Activated CD4-positive, CD25-positive, alpha-beta regulatory T cell treated with anti-CD3 and anti-CD28 coated beads, Interleukin-2, amount 50 U/mL, for 16 hours (primary cell): ENCODE measurements around the gene SORCS3.

Experiments used
- DNase-seq: peaks from one replicate; pipeline ENCODE4 v3.0.0-alpha.2; 2020; ENCODE audit warnings: low read depth, low spot score

The SORCS3 gene

DNA sequence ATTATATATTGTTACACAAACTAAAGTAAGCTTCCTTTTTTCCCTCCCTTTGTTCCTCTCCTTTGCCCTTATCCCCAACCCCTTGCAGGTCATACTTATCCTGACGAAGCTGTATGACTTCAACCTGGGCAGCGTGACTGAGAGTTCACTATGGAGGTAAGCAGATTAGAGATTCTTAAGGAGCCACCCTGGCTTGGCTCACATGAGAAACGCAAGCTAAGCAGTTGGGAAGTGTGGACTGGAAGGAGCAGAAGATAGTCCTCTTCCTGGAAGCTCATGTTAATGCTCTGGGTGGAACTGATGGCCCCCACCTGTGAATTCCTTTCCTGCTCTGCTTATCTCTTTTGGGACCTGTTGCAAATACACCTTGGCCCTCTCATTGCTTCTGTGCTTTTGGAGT is 201.6 kb downstream of the SORCS3 start:
- no peak for DNase-seq

- no peak for DNase-seq
Observed at GRCh38 chr10:104844073-104844472, 203.0 kb downstream of the SORCS3 start.

DNA sequence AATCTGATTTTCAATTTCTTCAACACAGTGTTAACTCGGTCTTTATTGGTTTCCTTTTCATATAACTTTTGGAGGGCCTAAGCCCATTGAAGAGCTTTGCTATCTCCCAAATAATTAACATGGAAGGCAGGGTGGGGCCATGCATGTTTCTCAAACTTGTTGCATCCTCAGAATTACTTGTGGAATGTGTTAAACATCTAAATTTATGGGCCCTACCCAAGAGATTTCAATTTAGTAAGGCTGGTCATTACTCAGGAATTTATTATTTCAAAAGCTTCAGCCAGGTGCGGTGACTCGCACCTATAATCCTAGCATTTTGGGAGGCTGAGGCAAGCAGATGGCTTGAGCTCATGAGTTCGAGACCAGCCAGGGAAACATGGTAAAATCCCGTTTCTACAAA is 208.9 kb downstream of the SORCS3 start:
- DNase-seq, result no peak

GRCh38 chr10:104867966-104868598 is 227.0 kb downstream of the SORCS3 start:
- no peak for DNase-seq

DNA sequence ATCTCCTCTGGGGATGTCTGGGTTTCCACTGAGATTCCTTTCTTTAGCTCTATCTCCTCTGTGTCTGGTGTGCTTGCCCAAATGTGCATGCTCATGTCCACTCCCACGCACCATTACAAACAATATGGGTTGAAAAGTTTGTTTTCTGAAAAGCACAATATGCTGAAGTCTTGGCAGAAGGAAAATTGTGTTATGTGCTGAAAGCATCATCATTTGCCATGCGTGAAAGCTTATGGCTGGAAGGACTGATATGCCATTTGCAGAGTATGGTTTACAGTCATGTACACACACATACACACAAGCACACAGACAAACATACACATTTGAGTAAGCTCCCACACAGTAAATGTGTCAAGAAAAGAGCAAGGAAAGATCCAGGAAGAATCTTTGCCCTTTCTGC is 231.6 kb downstream of the SORCS3 start:
- no peak for DNase-seq

DNA sequence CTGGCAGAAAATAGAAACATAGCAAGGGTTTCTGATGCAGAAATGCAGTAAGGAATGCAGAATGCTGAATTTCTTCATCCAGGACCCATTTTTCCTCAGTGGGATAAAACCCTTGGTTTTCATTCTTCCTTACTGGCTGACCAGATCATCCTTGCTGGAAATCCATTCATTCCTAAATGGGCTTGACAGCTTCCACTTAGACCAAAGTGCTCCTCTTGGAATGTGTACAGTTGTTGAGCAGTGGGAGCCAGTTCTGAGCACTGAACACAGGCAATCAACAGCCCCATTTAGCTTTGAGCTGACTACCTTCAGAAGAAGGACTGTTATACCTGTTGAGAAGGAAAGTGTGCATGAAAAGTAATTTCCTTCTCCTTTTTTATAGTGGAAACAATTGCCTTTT is 232.1 kb downstream of the SORCS3 start:
- DNase-seq, result no peak

- no peak for DNase-seq
Observed at GRCh38 chr10:104875561-104875960, 234.5 kb downstream of the SORCS3 start.

- DNase-seq, result no peak
Observed at GRCh38 chr10:104880624-104881398, 239.7 kb downstream of the SORCS3 start.

DNA sequence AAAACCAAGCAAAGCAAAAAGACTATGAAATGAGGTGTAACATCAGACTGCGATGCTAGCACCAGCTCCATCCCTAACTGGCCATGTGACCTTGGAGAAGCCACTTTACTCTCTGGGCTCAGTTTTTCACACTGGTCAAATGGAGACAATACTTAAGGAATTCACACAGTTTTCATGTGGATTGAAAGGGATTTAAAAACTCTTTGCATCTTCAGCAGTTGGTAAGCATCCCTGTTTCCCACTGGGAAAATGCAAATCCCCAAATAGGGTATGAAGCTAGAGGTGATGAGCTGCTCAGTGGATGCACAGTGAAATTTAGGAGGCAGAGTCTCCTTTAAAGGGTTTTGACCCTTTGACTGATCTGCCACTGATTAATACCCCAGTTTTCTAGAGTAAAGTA is 240.7 kb downstream of the SORCS3 start:
- no peak for DNase-seq

DNA sequence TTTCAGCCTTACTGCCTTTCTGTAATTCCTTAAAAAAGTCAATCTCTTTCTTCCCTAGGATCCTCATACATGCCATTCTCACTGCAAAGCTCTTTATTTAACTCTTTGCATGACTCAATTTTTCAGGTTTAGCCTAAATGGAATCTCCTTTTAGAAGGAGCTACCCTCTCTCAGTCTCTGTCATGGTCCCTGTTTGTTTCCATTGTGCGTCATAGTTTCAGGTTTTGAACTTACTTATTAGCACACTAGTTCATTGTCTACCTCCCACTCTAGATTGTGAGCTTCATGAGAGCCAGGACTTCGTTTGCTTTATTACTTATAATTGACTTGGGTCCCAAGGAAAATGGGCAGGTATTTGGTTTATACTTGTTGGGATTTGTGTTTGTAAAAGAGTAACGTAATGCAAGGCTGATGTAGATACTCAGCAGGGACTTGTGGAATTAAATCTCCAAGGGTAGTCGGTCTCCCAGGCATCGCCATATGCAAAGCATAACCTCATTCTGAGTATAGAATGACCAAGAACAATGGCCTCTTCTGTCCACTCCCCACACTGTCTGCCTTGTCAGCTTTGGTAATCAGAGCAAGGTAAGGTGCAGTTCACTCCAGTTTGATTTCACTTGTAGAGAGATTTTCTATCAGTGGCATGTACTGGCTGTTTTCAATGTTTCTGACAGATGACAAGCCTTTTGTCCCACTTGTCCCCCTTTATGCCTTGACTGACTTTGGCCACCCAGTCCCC is 252.0 kb downstream of the SORCS3 start:
- DNase-seq, result no peak

- DNase-seq, result no peak
Observed at GRCh38 chr10:104893701-104894100, 252.6 kb downstream of the SORCS3 start.

DNA sequence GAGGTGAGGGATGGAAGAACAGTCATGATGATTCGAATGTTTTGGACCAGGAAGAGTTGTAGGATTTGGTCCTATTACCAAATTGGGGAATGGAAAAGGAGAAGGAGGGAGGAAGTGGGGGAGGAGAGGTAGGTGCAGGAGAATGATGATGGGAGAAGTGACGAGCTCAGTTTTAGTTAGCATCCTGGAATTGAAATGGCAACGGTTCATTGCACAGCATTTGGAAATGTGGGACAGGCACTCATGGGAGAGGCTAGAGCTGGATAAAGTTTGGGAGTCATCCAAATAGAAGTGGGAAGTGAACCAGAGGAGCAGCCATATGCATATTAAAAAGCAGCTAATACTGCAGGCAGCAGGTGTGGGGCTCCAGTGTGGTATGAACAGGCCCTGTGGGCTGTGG is 253.6 kb downstream of the SORCS3 start:
- no peak for DNase-seq

DNA sequence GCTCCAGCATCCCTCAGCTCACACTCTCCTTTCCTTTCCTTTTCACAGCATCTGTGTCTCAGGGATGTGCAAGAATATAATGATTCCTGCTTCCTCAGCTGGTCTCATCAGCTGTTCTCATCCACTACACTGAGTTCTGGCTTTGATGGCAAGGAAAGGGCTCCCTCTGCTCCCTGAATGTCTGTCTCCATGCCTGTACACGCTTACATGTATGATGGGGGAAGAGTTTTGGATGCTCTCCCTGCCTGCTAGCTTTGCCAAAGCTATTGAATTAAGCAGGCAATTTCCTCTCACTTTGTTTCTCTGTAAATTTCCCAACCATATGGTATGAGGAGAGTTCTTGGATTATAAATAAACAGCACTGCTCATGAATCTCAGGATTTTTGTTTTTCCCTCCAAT is 254.5 kb downstream of the SORCS3 start:
- DNase-seq, result no peak

DNA sequence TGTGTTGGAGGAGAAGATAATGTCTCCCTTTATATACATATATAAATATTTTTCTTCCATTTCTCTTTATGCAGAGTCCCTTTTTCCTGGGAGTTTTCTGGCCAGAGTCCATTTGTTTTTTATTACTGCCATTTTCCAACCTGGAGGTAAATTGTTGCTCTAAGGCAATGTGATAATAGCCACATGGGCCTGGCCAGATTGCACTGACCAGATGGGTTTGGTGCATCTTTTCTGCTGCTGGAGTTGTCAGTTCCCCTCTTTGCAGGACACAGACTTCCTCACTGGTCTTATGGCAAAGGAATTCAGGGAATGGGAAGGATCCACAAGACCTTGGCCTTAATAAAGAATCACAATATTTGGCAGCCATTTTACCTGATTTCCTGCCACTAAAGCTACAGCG is 254.9 kb downstream of the SORCS3 start:
- no peak for DNase-seq

DNA sequence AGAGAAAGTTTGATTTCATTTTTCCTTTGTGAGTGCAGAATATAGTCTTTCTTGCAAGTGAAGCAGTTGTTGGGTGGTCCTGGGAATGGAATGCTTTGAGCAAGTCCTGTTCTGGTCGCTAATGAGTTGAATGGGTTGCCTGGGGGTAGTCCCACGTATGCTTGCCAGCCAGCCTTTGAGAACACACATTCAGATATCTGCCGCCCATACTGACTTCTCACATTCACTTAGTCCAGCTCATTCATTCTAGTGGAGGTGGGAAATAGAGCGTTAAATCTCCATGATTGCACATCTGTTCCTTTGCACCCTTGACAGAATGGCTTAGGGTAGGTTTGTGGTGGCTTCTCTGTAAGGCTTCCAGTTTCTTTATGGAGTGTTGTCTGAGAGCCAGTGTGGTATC is 256.6 kb downstream of the SORCS3 start:
- DNase-seq, result no peak

DNA sequence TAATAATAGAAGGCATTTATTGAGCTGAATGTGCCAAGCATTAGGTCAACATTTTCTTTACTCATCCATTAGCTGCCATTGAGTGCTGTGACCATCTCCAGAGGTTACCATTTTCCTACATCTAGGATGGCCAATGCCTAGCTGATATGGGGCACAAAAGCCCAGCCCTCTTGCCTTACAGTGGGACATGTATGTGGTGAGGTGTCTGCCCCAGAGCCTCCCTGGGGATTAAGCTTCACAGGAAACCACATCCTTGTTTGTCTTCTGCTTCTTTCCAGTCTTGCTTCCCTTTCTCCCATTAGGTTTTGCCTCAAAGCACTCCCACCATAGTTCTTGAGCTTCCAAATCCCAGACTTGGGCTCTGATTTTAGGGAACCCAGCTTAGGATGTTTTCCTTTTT is 258.7 kb downstream of the SORCS3 start:
- no peak for DNase-seq

GRCh38 chr10:104903433-104903832 is 262.3 kb downstream of the SORCS3 start:
- no peak for DNase-seq

- DNase-seq, result no peak
Observed at GRCh38 chr10:104904753-104905323, 263.7 kb downstream of the SORCS3 start.

- no peak for DNase-seq
Observed at GRCh38 chr10:104906112-104906511, 265.0 kb downstream of the SORCS3 start.

- DNase-seq, result no peak
Observed at GRCh38 chr10:104907521-104907920, 266.4 kb downstream of the SORCS3 start.

DNA sequence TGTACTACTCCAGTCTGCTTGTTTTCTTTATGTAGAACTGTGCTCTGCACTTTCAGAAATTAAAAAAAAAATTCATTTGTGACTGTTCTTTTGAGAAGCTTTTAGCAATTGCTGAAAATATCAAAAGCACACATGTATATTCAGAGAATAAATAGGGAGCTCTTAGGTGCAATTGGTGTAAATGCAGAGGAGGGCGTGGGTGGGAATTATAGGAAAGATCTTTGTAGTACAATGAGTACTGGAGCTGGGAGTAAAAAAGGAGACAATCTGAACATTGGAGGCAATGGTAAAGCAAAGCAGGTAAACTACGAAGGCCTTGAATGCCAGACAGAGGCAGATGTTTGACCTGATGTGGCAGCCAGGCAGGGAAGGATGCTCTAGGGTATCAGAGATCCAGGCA is 267.5 kb downstream of the SORCS3 start:
- no peak for DNase-seq

- DNase-seq, result no peak
Observed at GRCh38 chr10:104910712-104911111, 269.6 kb downstream of the SORCS3 start.
